Liver (tissue), 3 donors: ENCODE data around the gene MAP3K8.

ENCODE experiments used
- FOXA1 ChIP-seq: IDR thresholded peaks from 2 replicates; pipeline ENCODE4 v1.6.1; 2016; ENCODE audit warnings: antibody characterized with exemption
- FOXA2 ChIP-seq: IDR thresholded peaks from 2 replicates; pipeline ENCODE4 v1.6.1; 2016; ENCODE audit warnings: antibody characterized with exemption
- HNF4A ChIP-seq, 2 donors: conservative IDR thresholded peaks; 2 replicates each; pipeline ENCODE4 v1.6.1; 2016; ENCODE audit warnings: antibody characterized with exemption in 2 of 2, mild to moderate bottlenecking in 2 of 2
- JUND ChIP-seq, 2 donors: IDR thresholded peaks; 2 replicates each; pipeline ENCODE4 v1.6.1; 2016; ENCODE audit warnings: antibody characterized with exemption in 2 of 2
- NR2F2 ChIP-seq: IDR thresholded peaks from 2 replicates; pipeline ENCODE4 v1.6.1; 2016; ENCODE audit warnings: antibody characterized with exemption
- RAD21 ChIP-seq, 2 donors: IDR thresholded peaks; 2 replicates each; pipeline ENCODE4 v1.6.1; 2016; ENCODE audit warnings: antibody characterized with exemption in 2 of 2, mild to moderate bottlenecking in 2 of 2
- TAF1 ChIP-seq: conservative IDR thresholded peaks from 2 replicates; pipeline ENCODE4 v1.6.1; 2016; ENCODE audit warnings: antibody characterized with exemption, mild to moderate bottlenecking
- YY1 ChIP-seq: IDR thresholded peaks from 2 replicates; pipeline ENCODE4 v1.6.1; 2016; ENCODE audit warnings: antibody characterized with exemption, mild to moderate bottlenecking
- TF ChIP-seq, protein P1 (sequence below): fragments of 150-350 bp; IDR thresholded peaks from 2 replicates; pipeline ENCODE4 v1.5.1; 2017; ENCODE audit warnings: improper control_type of control experiment, low read depth, low read length; ENCODE audit not compliant: missing input control
- TF ChIP-seq, protein P2 (sequence below): IDR thresholded peaks from 2 replicates; pipeline ENCODE4 v1.6.1; 2016; ENCODE audit warnings: antibody characterized with exemption, mild to moderate bottlenecking
- TF ChIP-seq, protein P3 (sequence below): IDR thresholded peaks from 2 replicates; pipeline ENCODE4 v1.6.1; 2016; ENCODE audit warnings: antibody characterized with exemption
- TF ChIP-seq, protein P4 (sequence below): IDR thresholded peaks from 2 replicates; pipeline ENCODE4 v1.6.1; 2016; ENCODE audit warnings: antibody characterized with exemption
- donor health status: healthy.
- donor health status: healthy.

DNA sequence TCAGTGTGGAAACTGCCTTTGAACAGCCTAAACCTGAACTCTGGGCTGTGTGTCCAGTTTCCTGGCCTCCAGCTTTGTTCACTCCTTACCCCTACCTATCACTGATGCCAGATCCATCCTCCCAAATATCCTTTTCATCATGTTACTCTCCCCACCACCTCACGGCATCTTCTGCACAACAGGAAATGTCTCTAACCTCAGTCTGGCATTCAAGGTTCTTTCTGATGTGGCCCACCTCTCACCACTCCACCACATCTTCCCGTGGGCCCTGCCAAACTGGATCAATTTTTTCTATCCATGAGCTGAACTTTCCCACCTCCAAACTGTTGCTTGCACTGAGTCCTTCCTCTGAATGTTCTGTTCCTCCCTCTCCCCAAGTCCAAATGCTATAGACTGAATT is 35.8 kb upstream of the MAP3K8 start:
- TF ChIP-seq, protein P1, sequence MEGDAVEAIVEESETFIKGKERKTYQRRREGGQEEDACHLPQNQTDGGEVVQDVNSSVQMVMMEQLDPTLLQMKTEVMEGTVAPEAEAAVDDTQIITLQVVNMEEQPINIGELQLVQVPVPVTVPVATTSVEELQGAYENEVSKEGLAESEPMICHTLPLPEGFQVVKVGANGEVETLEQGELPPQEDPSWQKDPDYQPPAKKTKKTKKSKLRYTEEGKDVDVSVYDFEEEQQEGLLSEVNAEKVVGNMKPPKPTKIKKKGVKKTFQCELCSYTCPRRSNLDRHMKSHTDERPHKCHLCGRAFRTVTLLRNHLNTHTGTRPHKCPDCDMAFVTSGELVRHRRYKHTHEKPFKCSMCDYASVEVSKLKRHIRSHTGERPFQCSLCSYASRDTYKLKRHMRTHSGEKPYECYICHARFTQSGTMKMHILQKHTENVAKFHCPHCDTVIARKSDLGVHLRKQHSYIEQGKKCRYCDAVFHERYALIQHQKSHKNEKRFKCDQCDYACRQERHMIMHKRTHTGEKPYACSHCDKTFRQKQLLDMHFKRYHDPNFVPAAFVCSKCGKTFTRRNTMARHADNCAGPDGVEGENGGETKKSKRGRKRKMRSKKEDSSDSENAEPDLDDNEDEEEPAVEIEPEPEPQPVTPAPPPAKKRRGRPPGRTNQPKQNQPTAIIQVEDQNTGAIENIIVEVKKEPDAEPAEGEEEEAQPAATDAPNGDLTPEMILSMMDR, result no peak
- TF ChIP-seq NR2F2 (no peak), RAD21 (IDR thresholded peaks at IDR 0.05) (no peak), TAF1 (no peak), FOXA2 (no peak), JUND (IDR thresholded peaks at IDR 0.05) (no peak), FOXA1 (no peak), YY1 (no peak), HNF4A (conservative IDR thresholded peaks at IDR 0.05) (no peak)
- TF ChIP-seq, protein P2, sequence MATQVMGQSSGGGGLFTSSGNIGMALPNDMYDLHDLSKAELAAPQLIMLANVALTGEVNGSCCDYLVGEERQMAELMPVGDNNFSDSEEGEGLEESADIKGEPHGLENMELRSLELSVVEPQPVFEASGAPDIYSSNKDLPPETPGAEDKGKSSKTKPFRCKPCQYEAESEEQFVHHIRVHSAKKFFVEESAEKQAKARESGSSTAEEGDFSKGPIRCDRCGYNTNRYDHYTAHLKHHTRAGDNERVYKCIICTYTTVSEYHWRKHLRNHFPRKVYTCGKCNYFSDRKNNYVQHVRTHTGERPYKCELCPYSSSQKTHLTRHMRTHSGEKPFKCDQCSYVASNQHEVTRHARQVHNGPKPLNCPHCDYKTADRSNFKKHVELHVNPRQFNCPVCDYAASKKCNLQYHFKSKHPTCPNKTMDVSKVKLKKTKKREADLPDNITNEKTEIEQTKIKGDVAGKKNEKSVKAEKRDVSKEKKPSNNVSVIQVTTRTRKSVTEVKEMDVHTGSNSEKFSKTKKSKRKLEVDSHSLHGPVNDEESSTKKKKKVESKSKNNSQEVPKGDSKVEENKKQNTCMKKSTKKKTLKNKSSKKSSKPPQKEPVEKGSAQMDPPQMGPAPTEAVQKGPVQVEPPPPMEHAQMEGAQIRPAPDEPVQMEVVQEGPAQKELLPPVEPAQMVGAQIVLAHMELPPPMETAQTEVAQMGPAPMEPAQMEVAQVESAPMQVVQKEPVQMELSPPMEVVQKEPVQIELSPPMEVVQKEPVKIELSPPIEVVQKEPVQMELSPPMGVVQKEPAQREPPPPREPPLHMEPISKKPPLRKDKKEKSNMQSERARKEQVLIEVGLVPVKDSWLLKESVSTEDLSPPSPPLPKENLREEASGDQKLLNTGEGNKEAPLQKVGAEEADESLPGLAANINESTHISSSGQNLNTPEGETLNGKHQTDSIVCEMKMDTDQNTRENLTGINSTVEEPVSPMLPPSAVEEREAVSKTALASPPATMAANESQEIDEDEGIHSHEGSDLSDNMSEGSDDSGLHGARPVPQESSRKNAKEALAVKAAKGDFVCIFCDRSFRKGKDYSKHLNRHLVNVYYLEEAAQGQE, result no peak
- TF ChIP-seq, protein P3, sequence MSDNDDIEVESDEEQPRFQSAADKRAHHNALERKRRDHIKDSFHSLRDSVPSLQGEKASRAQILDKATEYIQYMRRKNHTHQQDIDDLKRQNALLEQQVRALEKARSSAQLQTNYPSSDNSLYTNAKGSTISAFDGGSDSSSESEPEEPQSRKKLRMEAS, result no peak
- TF ChIP-seq, protein P4, sequence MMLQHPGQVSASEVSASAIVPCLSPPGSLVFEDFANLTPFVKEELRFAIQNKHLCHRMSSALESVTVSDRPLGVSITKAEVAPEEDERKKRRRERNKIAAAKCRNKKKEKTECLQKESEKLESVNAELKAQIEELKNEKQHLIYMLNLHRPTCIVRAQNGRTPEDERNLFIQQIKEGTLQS, result no peak
